Ureter (tissue), 1 donor: ENCODE measurements around the gene ELMO2. TPM values are rescaled to one million over a fixed set of nuclear protein-coding genes. Genes with fewer than 3 reads are reported as not detected.
"Not testable (repeated sequence)": the region's sequence is repeated elsewhere in the genome, so short reads cannot be mapped to it uniquely, and the experiment has no call there.

Source experiments
- DNase-seq: peaks from one replicate; pipeline ENCODE4 v3.0.0-alpha.2; 2020; ENCODE audit warnings: low spot score
- total RNA-seq: library from RNA; stranded (reverse); gene quantifications from one replicate; pipeline ENCODE4 v1.2.4, GENCODE V29; 2023
- donor health status: DM: yes; HTN: yes; CAD: no.

Gene ELMO2
- total RNA-seq, 1 donor from 2014 or later, result 60.4 TPM

DNA sequence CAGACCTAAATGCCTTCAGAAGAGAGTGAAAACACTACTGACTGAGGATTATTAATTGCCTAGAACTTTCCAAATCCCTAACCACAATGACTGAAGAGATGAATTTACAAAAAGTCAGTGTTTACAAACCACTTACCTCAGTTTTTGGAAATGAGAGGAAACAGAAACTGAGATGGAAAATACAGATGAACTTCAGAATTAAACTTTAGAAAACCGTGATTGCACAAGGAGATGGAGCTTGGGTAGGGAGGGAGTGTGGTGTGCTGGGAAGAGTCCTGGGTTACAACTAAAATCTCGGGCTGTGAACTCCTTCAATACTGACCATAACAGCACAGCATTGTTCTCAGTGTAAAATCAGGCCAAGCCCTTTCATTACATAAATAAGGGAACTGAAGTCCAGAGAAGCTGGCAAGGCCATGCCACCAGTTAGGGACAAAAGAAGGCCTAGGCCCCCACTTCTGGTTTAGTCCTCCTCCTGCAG is 4.0 kb downstream of the ELMO2 start:
- no peak for DNase-seq

DNA sequence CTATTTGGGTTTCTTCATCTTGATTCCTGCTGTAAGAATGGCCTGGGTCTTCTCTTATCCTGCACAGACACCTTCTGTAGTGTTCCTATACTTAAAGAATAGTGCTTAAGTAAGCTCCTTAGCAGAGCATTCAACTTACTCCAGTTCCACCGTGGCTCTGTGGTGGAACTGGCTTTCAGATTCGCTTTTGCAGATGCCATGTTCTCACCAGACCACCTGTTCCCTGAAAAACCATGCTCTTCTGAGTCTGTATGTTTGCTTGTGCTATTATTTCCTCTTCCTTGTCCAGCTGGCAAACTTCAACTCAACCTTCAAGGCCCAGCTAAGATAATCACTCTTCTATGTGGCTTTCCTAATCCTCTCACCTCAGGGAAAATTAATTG is 4.9 kb downstream of the ELMO2 start:
- DNase-seq, result no peak

DNA sequence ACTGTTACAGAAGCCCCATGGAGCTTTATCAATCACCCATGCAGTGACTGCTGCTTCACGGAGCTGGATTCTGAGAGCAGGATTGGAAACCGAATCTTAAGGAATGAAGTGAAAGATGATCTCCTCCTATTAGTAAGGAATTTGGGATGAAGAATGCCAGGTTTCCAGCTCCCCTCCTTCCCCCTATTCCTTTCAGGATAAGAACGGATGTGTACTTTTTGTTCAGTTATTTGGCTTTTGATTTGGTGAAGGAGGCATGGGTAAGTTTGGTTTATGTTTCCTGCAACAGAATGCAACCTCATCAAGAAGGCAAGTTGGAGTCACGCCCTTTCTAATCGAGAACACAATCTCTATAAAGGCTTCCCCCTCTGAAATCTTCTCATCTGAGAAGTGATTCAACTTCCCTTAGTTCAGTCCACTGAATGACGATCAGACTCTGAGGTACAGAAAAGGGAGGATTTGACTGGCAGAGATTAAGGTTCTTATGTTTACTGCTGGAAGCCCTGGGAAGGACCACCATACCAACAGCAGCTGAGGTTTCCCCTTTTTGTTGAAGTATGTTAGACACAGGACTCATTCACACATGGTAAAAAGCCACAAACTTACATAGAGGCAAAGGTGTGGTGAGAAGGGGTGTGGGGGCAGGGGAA is 5.5 kb downstream of the ELMO2 start:
- no peak for DNase-seq

DNA sequence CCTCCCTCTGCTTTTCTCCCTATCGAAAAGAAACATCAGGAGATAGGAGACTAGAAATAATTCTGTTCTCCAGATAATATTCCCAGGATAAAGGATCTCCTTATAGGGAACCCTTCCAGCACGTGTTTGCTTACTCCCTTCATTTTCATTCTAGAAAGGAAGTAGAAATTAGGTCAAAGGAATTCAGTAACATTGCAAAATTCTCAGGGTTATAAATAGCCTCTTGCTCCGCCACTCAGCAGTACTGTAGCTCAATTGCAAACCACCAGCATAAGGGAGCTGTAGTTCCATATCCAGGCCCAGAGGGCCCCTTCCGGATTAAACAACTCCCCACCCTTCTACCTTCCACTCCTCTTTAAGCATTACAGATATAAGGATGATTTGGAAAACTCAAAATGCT is 6.2 kb downstream of the ELMO2 start:
- no peak for DNase-seq

DNA sequence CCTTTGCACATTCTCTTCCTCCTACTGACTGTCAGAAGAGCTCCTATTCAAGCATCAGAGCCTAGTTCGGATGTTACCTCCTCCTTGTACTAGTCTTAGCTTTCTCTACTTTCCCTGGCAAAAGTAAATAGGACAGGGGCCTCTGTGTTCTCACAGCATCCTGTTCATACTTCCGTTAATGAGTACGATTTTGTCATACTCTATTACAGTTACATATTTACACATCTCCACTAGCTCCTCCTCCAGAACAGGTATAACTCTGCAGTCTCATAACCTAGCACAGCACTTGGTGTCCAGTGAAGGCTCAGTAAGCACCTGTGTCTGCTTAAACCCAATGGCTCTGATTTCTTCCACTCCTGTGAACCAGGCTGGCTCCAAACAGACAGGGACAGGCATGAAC is 7.0 kb downstream of the ELMO2 start:
- no peak for DNase-seq

DNA sequence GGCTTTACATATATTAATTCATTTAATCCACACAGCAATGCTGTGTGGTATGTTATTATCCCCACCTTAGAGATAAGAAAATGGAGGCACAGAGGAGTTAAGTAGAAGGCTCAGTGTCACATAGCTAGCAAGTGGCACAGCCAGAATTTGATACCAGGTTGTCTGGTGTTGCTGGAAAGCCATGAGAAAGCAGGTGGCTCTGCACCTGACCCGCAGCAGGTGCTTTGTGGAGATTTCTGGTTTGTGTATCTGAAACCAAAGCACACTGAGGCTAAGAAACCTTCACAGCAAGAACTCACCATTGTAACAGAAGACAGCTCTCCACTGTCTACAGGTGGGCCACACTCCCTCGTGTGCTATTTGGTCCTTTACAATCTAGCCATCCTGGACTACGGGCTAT is 7.5 kb downstream of the ELMO2 start:
- no peak for DNase-seq

DNA sequence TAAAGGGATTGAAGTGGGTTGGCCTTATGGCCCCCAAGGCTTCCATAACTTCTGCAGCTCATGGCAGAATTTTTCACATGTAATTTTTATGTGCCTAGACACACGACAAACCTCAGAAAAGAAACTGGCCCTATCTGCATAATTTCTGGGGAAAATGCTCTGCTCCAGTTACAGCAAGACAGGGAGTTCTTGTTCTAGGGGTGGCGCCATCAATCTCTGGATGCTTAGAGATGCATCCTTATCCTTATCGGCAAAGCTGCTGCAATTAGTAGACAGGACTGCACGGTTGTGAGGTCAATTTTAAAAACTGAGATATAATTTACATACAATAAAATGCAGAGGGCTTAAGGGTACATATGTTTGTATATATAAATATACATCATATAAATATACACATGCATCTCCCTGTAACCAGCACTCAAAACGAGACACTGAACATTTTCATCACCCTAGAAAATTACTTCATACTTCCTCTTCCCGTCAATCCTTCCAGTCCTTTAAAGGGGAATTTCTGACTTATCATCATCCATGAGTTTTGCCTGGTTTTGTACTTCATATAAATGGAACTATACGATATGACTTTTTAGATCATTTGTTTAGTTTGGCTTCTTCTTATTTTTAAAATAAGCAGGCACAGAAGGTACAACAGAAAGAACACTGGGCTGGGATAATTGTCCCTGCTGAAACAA is 10.2 kb downstream of the ELMO2 start:
- DNase-seq, result no peak

DNA sequence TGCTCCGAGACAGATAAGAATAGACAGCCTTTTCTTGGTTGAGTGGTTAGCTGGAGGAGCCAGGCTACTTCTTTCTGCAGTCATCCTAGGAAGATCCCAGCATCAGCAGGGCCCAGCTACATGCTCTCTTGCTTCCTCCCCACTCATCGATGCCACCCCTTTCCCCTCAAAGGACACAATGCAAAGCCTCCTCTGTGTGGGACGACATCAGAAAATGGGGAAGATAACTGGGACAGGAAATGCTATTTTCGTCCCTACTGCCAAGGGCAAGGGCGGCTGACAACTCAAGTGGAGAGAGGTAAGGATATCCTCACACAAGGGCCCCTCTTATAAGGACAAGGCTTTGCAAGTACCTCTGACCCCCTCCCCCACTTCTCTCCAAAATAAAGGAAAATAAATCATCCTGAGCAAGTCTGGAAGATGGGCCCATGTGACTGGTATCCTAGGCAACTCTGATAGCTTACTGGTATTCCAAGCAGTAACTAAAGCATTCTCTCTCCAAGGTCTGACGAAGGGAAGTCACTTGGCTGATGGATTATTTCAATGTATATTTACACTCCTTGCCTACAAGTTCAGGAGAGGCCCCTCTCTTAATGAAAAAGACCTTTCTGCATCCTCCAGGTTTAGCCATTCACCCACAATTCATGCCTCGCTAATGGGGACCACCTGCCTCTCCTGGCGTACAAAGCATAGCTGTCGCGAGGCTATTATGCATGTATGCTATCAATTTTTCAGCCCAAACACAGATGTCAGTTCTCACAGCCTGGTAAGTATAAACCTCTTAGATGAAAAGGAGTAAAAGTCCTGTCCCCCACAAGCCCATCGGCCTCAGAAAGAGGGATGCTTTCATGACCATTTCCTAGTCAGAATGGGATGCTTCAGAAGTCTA is 11.3 kb downstream of the ELMO2 start:
- no peak for DNase-seq

DNA sequence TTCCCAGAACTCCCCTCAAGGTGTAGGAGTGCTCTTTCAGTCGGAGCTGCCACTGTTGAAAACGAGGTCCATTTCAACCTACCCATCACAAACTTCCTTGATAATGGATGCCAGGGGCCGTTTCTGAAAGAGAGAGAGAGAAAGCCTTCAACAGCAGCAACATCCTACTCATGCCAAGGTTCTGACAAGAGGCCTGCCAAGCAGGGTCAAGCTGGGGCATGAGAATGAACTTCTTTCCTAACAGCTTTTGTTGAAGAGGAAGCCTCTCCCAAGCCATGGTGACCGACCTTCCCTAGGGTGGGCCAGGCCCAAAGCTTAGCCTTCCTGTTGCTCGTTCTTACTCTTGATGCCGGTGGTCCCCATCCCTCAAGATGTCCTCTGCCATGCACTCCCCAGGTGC is 12.4 kb downstream of the ELMO2 start:
- DNase-seq, result no peak

DNA sequence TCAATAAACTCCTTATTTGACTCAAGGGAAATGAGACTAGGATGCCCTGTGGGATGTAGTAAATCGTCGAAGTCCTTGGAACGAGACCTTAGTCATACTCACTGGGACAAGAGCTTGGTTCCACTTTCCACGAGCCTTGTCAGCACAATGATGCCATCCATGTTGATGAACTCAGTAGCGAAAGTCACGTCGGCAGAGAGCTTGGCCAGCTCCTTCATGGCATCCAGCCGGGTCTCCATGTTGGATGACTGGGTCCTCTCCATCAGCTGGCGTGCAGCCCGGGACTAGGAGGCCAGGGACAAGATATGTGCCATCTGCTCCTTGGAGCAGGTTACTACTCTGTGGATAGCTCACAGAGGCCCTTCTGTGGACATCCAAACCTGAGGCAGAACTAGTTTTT is 17.5 kb downstream of the ELMO2 start:
- DNase-seq, result peak; percentile 52

DNA sequence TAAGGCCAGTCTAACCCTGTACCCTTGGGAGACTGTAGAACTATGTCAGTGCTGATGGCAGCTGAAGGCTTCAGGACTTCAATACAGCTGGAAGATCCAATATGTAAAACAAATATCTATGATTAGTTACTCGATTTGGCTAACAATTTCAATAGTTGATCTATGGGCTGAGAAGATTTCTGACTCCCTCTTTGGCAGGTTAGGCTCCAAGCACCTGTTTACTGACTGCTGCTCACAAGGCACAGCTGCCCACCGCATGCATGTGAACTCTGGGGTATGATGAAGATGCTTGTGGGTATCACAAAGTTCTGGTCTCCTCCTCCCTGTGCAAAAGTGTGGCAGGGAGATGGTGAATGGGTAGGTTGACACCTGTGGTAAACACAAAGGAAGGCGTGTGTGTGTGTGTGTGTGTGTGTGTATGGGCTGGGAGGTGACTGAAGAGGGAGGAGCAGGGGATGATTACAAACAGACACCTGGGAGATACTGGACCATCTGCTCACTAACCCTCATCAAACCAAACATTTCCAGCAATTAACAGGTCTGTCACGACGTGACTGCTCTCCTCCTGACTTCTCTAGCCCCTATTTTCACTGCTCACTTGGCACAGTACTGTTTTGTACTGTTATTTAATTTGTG is 18.1 kb downstream of the ELMO2 start:
- DNase-seq, result no peak

DNA sequence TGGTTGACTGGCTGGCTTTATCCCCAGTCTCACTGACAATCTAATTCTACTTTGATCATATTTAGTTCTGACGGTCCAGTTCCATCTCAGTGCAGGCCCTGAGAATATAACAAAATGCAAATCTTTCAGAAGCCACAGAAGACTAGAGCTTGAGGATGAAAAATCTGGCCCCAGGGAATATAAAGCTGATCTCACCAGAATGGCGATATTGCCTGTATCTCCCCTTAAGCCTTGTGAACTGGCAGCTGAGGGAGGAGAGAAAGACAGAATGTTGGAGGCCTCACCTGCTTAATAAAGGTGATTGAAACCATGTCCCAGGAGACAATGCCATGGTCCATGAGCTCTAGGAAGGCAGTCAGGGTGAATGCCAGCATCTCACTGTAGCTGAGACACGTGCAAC is 19.4 kb downstream of the ELMO2 start:
- not testable (repeated sequence) for DNase-seq

DNA sequence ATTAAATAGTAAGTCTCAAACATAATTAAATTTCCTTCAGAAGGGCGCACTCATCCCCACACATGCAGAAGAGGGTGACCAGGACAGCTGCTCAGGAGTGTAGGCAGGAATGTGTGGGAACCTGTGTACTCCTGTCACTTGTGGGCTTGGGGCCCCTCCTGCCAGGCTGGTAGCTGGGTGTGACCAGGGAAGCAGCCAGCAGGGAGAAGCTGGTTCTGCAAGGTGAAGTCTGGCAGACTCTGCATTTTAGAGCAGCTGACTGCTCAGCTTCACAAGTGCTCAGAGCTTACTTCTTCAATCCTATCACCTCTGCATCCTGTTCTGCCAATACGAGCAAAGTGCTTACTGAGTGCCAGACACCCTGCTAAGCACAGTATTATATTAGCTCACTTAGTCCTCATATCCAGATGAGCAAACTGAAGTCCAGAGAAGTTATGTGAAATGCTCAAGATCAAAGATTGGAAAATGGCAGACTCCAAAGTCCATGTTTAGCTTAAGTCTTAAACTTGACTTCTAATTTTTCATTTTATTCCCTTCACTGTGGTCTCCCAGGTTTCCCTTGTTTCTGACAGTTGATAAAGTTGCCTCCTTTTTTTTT is 27.9 kb downstream of the ELMO2 start:
- DNase-seq, result no peak

DNA sequence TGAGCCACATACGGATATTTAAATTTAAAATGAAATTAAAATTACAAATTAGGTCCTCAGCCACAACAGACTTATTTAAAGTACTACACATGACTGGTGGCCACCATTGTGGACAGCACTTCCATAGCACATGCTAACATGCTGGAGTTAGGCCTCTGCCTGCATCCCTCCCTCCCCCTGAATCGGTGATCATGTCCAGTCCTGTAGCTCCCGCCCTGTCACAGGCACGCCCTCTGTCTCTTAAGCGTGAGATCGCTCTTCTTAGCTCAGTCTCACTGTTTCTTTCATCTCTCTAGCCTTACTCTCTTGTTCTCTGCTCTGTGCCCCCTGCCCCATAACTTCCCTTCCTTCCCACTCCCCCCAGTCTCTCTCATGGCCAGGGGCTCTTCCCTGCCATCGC is 28.9 kb downstream of the ELMO2 start:
- no peak for DNase-seq

DNA sequence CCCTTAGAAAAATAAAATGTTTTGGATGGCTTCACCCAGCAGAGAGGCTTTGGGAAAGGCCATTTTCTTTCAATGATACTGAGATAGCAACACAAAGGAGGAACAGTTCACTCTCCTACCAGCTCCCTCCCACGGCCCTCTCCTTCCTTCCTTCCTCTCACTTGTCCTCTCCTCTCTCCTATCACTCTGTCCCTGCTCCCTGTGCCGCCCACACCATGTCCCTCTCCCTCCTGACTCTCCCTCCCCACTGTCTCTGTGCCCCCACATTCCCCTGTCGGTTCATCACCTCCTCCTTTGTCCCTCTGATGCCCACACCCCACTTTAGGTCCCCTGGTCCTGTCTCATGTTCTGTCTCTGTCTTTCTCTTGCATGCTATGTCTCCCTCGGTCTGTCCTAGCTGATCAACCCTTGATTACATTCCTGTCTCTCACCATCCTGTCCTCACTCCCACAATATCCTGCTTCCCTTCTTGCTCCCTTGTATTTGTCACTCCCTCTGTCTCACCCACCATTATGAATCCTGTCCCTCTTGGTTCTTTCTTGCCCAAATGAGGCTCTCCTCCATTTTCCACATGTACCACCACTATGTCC is 30.1 kb downstream of the ELMO2 start:
- DNase-seq, result no peak

DNA sequence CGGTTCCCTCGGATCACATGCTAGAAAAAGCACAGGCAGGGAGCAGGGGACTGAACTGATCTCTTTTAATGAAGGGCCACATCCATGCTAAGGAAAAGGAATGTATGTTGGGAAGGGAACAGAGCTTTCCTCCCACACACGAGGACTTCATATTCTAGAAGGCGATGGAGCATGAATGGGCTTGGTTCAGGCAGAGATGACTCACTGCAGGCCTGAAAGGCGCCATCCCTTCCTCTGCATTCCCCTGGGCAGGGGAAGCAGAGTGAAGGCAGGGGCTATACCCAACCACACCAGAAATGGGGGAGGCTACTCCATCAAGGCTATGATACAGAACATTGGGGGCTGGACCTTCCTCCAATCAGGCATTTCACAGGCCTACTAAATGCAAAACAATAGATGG is 30.6 kb downstream of the ELMO2 start:
- DNase-seq, result no peak

DNA sequence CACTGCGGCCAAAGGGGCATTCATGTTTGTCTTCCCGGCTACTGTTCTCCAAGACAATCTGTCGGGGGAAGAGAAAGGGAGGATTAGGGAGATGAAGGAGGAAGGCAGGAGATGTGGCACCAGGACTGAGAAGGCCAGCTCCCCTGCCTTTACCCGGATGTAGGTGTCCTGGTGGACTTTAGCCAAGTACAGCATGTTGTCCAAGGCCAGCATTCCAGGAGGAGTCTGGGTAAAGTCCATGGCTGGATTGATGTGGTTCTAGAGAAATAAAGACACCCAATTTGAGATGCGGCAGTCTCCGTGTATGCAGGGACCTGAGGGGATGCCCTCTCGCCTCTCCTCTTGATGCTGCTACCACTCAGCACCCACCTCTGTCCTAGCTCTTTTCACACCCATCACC is 32.0 kb downstream of the ELMO2 start:
- DNase-seq, result no peak

DNA sequence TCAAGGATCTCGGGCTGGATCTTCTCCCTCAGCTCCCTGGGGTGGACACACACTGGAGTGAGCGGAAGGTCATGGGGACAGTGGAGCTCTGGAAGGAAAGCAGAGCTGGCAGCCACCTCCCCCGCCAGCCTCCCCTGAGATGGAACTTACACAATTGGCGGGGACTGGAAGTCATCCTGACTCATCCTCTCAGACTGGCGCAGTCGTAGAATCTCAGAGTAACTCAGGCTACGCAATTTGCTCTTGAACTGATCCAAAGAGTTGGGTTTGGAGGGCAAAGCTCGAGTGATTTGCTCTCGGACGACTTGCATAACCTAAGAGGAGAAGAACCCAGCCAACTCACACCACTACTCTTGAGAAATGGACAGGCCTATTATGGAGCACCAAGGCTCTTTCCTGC is 34.8 kb downstream of the ELMO2 start:
- no peak for DNase-seq

DNA sequence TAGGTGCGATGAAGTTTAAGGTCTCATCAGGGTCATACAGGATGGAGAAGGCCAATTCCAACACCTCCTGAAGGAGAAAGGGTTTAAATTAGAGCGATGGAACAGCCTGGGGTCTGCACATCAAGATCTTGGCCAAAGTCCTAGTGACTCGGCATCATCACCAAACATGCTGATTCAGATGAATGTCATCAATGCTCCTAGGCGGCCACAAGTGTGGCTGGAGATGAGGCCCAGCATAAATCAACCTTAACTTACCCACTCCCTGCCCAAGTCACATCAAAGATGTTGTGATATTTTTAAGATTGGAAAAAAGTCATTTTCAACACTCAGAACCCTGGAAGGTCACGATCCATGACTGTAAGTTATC is 37.5 kb downstream of the ELMO2 start:
- DNase-seq, result no peak

DNA sequence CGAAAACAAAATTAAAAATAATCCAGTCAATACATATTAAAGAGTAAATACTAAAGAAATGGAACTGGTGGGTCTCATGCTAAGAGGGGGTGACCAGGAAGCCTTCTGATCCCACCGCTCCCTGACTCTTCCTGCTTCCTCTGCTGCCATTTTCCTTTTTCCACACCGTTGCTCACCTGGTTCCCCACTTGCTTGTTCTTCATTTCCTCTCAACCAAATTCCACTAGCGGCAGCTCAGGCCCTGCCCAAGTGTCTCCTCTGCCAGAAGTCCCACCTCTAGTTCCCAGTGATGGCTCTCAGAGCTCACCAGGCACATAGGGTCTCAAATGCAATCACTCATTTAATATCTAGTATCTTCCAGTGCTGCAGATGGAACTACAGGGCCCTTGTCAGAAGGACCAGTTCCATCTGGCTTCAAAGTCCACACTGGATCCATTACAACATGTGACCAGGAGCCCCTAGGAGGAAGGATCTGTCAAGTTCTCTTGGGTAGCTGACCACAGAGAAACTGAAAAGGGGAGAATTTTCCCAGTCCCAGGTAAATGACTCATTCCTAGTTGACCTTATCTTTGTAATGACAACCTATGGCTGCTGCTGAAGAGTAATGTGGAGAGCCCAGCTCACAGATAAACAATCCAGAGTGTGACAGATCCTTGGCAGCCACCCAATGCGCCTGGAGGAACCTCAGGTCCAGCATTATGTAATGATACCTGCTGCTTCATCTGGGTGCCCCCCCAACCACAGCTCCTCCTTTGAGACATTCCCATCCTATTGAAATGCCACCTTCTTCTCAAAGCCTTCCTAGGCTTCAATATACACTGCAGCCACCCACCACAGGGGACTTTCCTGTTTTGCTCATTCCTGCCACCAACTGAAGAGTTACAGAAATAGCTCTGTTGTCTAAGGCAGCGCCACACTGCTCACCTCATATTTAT is 38.2 kb downstream of the ELMO2 start:
- DNase-seq, result no peak
